Mucosa of descending colon (tissue), 3 donors: ENCODE measurements around the gene RETN. TPM values are rescaled to one million over a fixed set of nuclear protein-coding genes. Genes with fewer than 3 reads are reported as not detected.

Experiments
- ATAC-seq: fragments of 200-7000 bp; cut with Tn5 transposase; one replicate; pipeline ENCODE4 v1.9.1; 2020; ENCODE audit warnings: mild to moderate bottlenecking, moderate library complexity
- DNase-seq, 3 donors: peaks; one replicate each; pipeline ENCODE4 v3.0.0-alpha.2; 2020
- H3K36me3 ChIP-seq: fragments of 200-600 bp; one replicate; pipeline ENCODE4 v1.8.0; 2021; ENCODE audit warnings: low read depth, mild to moderate bottlenecking
- H3K4me1 ChIP-seq: fragments of 200-600 bp; one replicate; pipeline ENCODE4 v1.8.0; 2021; ENCODE audit warnings: low read depth, mild to moderate bottlenecking
- H3K4me3 ChIP-seq: fragments of 200-600 bp; one replicate; pipeline ENCODE4 v1.8.0; 2021; ENCODE audit warnings: mild to moderate bottlenecking
- H3K9me3 ChIP-seq: fragments of 200-600 bp; one replicate; pipeline ENCODE4 v1.8.0; 2021; ENCODE audit warnings: mild to moderate bottlenecking
- CTCF ChIP-seq: fragments of 200-600 bp; IDR thresholded peaks from one replicate; pipeline ENCODE4 v1.8.0; 2022; ENCODE audit warnings: antibody characterized with exemption, mild to moderate bottlenecking
- intact Hi-C, 2 donors: fragments of 100-400 bp; cut with DNase I in 1 of 2; cut with micrococcal nuclease in 1 of 2; formaldehyde crosslinking; loops; one replicate each; pipeline versions ENCODE4 v1.11.0 to v1.11.1; 2022; cut with DNase I, micrococcal nuclease
- total RNA-seq, 3 donors: library from RNA; stranded (reverse); fragmentation: NEBNext Ultra II Directional in 2 of 3; extraction: Animal tissue kit (Norgen Biotek cat#: 25700) in 2 of 3; gene quantifications; one replicate each; pipeline versions ENCODE4 v1.2.1 to v1.2.4, GENCODE V29; 2021 to 2023
- donor health status: DM: no; HTN: no; CAD: no; lungs with moderate emphysema.
- donor health status: DM: no; HTN: no; CAD: no.
- donor health status: DM: no; HTN: yes; CAD: no.

RETN gene
- total RNA-seq, 3 donors from 2014 or later, result not detected

DNA sequence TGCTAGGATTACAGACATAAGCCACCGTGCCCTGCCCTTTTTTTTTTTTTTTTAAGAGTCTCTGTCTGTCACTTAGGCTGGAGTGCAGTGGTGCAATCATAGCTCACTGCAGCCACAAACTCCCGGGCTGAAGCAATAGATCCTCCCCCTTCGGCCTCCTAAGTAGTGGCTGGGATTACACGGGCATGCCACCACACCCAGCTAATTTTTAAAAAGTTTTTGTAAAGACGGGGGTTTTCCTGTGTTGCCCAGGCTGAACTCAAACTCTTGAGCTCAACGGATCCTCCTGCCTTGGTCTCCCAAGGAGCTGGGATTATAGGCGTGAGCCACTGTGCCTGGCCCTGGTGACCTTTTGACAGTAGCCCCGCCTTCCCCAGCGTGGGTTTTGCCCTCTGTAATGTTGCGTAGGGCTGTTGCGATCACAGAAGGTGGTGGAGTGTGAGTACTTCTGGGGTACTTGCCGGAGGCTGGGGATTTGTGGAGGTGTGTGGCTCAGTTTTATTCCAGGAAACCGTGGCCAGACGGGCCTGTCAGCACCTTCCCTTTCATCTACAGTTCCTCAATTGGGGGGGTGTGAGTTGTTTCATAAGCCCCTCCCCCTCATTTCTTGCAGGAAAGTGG is 11.6 kb upstream of the RETN start:
- Histone ChIP-seq H3K4me1 (peaks cover 2% of the 10 kb centered on the region), H3K4me3 (no peak overlapping the region), H3K9me3 (no peaks in the 10 kb centered on the region), H3K36me3 (no peaks in the 10 kb centered on the region)
- no peak for TF ChIP-seq CTCF
- ATAC-seq (peak; percentile 16), DNase-seq (no peak)
- intact Hi-C loops, result no loop called here

DNA sequence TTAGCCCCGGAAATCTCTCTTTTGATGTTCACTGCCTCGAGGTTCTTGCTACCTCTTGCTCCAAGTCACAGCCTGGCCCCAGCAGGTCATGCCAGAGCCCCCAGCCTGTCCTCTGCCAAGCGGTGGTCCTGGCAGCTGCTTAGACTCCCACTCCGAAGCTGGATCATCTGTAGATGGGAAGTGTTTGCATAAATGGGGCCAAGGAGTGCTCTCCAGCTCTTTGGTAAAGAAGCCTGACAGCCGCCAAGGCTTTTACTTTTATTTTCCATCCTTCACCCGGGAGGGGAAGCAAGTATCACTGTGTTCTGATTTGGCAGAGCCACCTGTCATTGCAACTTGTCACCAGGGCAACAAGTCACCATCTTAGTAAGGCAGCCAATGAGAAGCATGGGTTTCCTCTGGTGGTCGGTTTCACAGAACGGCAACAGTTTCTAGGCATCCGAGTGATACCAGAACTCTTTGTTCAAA is 10.6 kb upstream of the RETN start:
- Histone ChIP-seq H3K36me3 (no peaks in the 10 kb centered on the region), H3K9me3 (no peaks in the 10 kb centered on the region), H3K4me3 (no peak overlapping the region), H3K4me1 (no peaks in the 10 kb centered on the region)
- intact Hi-C loops, result no loop called here
- no peak for DNase-seq
- no peak for TF ChIP-seq CTCF
- peak; percentile 63 for ATAC-seq

DNA sequence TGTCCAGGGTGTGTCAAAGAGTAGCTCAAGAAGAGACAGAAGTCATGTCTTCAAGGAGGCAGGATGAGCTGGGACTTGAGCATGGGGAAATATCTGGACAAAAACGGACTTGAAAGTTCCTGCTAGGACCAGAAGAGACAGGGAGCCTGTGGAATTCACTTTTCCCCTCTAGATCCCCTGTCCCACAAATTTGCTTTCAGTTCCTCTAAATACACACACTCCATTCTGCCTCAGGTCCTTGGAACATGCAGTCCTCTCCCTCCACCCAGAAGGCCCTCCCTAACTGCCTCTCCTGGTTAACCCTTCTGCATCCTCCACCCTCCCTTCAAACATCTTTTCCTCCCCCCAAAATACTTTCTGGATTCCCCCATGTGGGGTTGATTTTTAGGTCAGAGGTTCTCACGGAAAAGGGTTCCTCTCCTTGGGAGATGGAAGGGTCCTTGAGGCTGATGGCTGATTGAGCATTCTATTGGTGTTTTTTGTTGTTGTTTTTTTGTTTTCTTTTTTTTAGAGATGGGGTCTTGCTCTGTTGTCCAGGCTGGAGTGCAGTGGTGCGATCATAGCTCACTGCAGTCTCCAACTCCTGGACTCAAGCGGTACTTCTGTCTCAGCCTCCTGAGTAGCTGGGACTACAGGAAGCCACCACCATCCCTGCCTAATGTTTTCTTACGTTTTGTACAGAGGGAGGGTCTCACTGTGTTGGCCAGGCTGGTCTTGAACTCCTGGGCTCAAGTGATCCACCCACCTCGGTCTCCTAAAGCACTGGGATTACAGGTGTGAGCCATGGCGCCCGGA is 6.9 kb upstream of the RETN start:
- ATAC-seq, result no peak
- no peak for DNase-seq
- TF ChIP-seq CTCF, result no peak
- H3K4me1 ChIP-seq, result no peaks in the 10 kb centered on the region
- H3K9me3 ChIP-seq, result no peaks in the 10 kb centered on the region
- intact Hi-C loops, result no loop called here
- no peak overlapping the region for H3K4me3 ChIP-seq
- H3K36me3 ChIP-seq, result no peaks in the 10 kb centered on the region

- no peaks in the 10 kb centered on the region for H3K4me1 ChIP-seq
- no peak for ATAC-seq
- H3K36me3 ChIP-seq, result no peaks in the 10 kb centered on the region
- no peak overlapping the region for H3K4me3 ChIP-seq
- no peaks in the 10 kb centered on the region for H3K9me3 ChIP-seq
- no peak for TF ChIP-seq CTCF
- intact Hi-C loops, result no loop called here
- DNase-seq, result no peak
Measured at GRCh38 chr19:7662657-7663056, 6.2 kb upstream of the RETN start.

- ATAC-seq (no peak), DNase-seq (no peak)
- no peaks in the 10 kb centered on the region for H3K9me3 ChIP-seq
- no peak overlapping the region for H3K4me3 ChIP-seq
- TF ChIP-seq CTCF, result no peak
- intact Hi-C loops, result no loop called here
- H3K36me3 ChIP-seq, result no peaks in the 10 kb centered on the region
- no peaks in the 10 kb centered on the region for H3K4me1 ChIP-seq
Measured at GRCh38 chr19:7663706-7664105, 5.1 kb upstream of the RETN start.
